ENCODE data around the gene SMARCD3. TPM values are rescaled to one million over a fixed set of nuclear protein-coding genes. Genes with fewer than 3 reads are reported as not detected.

Gene SMARCD3
- polyA plus RNA-seq (ENCODE audit: insufficient read length in 3 of 3) = 10 to 100 TPM; 52.6 to 58.6 (median 54.5) TPM

GRCh38 chr7:151248346-151249033, at the start of gene SMARCD3:
Gene SMARCD3 (minus strand): TSS chr7:151248694. CDS start chr7:151248562, 132 bp downstream.
- DNase-seq (ENCODE audit: low read depth in 3 of 3, low spot score in 2 of 3) = no peak

- no peak for DNase-seq (ENCODE audit: low read depth in 3 of 3, low spot score in 2 of 3)
These were observed 47.9 kb upstream of the SMARCD3 start for GRCh38 chr7:151296202-151296992.

GRCh38 chr7:151292850-151293249, 44.4 kb upstream of the SMARCD3 start:
- no peak for DNase-seq (ENCODE audit: low read depth in 3 of 3, low spot score in 2 of 3)

GRCh38 chr7:151291206-151291605, 42.7 kb upstream of the SMARCD3 start:
- no peak for DNase-seq (ENCODE audit: low read depth in 3 of 3, low spot score in 2 of 3)

GRCh38 chr7:151290355-151290760, 41.9 kb upstream of the SMARCD3 start:
- DNase-seq (ENCODE audit: low read depth in 3 of 3, low spot score in 2 of 3) = no peak

- DNase-seq (ENCODE audit: low read depth in 3 of 3, low spot score in 2 of 3) = no peak
These were observed 41.4 kb upstream of the SMARCD3 start for GRCh38 chr7:151289891-151290290.

- no peak for DNase-seq (ENCODE audit: low read depth in 3 of 3, low spot score in 2 of 3)
These were observed 37.7 kb upstream of the SMARCD3 start for GRCh38 chr7:151286148-151286547.

GRCh38 chr7:151283302-151283701, 34.8 kb upstream of the SMARCD3 start:
- DNase-seq (ENCODE audit: low read depth in 3 of 3, low spot score in 2 of 3) = no peak

GRCh38 chr7:151282111-151282510, 33.6 kb upstream of the SMARCD3 start:
- no peak for DNase-seq (ENCODE audit: low read depth in 3 of 3, low spot score in 2 of 3)

- DNase-seq (ENCODE audit: low read depth in 3 of 3, low spot score in 2 of 3) = no peak
These were observed 33.2 kb upstream of the SMARCD3 start for GRCh38 chr7:151281686-151282085.

- DNase-seq (ENCODE audit: low read depth in 3 of 3, low spot score in 2 of 3) = no peak
These were observed 32.0 kb upstream of the SMARCD3 start for GRCh38 chr7:151280388-151281019.

GRCh38 chr7:151279868-151280267, 31.4 kb upstream of the SMARCD3 start:
- DNase-seq (ENCODE audit: low read depth in 3 of 3, low spot score in 2 of 3) = no peak

- DNase-seq (ENCODE audit: low read depth in 3 of 3, low spot score in 2 of 3) = no peak
These were observed 30.5 kb upstream of the SMARCD3 start for GRCh38 chr7:151278949-151279348.

GRCh38 chr7:151277631-151278030, 29.1 kb upstream of the SMARCD3 start:
- no peak for DNase-seq (ENCODE audit: low read depth in 3 of 3, low spot score in 2 of 3)

GRCh38 chr7:151276666-151277590, 28.4 kb upstream of the SMARCD3 start:
- DNase-seq (ENCODE audit: low read depth in 3 of 3, low spot score in 2 of 3) = peak in 2 of 3 donors; percentile 29 to 49

- DNase-seq (ENCODE audit: low read depth in 3 of 3, low spot score in 2 of 3) = no peak
These were observed 27.5 kb upstream of the SMARCD3 start for GRCh38 chr7:151275813-151276577.

- no peak for DNase-seq (ENCODE audit: low read depth in 3 of 3, low spot score in 2 of 3)
These were observed 26.7 kb upstream of the SMARCD3 start for GRCh38 chr7:151274936-151275812.

- DNase-seq (ENCODE audit: low read depth in 3 of 3, low spot score in 2 of 3) = no peak
These were observed 25.9 kb upstream of the SMARCD3 start for GRCh38 chr7:151274396-151274795.

All from right renal cortex interstitium (tissue), 3 donors.